ENCODE data around the gene ERI3. TPM values are rescaled to one million over a fixed set of nuclear protein-coding genes. Genes with fewer than 3 reads are reported as not detected.

ERI3 gene
- total RNA-seq, 1 donor from 2014 or later: 37.9 TPM

DNA sequence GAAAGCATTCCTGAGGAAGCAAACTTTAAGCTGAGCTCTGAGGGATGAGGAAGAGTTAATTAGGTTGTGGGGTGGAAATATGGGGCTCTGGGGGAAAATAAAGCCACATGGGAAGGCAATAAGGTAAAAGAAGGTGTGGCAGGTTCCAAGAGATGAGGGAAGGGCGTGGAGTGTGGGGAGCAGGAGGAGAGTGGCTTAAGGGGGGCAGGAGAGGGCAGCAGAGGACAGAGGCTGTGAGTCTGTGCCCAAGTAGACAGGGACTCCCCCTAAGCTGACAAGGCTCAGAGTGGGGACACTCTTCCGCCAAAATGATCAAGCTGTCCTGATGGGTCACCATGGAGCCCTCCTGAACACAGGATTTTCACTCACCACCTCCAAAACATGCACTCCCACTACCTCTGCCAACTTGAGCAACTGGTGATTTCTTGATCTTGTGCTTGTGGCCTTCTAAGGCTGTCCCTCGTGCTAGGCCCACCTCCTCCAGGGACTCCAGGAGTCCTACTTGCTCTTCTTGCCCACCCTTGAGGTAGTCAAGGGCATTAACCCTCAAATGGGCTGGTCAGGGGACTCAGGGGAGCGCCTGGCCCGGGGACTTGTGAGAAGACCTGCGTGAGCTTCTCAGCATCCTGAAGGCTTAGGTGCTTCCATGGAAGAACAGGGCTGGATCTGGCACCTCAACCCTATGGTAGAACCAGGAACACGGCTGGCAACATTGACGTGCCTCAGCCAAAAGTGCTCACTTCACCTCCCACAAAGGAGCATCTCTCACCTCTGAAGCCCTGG, 118.4 kb downstream of the ERI3 start:
- peaks cover 33% of the 10 kb centered on the region for H3K36me3 Mint-ChIP-seq (ENCODE audit: low read depth)
- TF ChIP-seq, protein P1, sequence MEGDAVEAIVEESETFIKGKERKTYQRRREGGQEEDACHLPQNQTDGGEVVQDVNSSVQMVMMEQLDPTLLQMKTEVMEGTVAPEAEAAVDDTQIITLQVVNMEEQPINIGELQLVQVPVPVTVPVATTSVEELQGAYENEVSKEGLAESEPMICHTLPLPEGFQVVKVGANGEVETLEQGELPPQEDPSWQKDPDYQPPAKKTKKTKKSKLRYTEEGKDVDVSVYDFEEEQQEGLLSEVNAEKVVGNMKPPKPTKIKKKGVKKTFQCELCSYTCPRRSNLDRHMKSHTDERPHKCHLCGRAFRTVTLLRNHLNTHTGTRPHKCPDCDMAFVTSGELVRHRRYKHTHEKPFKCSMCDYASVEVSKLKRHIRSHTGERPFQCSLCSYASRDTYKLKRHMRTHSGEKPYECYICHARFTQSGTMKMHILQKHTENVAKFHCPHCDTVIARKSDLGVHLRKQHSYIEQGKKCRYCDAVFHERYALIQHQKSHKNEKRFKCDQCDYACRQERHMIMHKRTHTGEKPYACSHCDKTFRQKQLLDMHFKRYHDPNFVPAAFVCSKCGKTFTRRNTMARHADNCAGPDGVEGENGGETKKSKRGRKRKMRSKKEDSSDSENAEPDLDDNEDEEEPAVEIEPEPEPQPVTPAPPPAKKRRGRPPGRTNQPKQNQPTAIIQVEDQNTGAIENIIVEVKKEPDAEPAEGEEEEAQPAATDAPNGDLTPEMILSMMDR (IDR thresholded peaks at IDR 0.05): no peak
- H3K4me1 Mint-ChIP-seq: peaks cover 9% of the 10 kb centered on the region
- intact Hi-C loops (cut with micrococcal nuclease): no loop called here
- POLR2A ChIA-PET: no interaction called here
- no peak overlapping the region for H3K27ac Mint-ChIP-seq
- H3K27me3 Mint-ChIP-seq: no peaks in the 10 kb centered on the region
- no peaks in the 10 kb centered on the region for H3K9me3 Mint-ChIP-seq
- no peak overlapping the region for H3K4me3 Mint-ChIP-seq
- CTCF ChIA-PET: interaction anchor here (2.0 kb wide), 1 partner anchor 20 kb away, joined by 6 read pairs; no protein-coding TSS in a partner anchor
- ATAC-seq (ENCODE audit: low read depth): no peak
- no peak for DNase-seq

DNA sequence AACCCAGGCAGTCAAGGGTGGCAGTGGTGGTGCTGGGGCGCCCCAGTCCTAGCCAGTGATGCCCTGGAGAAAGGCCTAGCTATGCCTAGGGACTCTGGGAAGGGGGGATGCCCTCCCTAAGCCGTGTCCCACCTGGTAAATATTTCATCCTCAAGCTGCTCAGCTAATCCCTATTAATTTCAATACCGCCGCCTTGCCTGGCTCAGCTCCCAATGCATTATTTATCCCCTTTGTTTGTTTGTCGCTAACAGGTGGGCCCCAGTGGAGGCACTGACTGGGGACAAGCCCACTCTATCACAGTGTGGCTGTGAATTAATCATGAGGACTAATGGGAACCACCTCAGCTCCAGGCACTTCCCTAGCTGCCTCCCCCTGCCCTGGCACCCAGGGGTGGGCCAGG, 119.2 kb downstream of the ERI3 start:
- intact Hi-C loops (cut with micrococcal nuclease): no loop called here

DNA sequence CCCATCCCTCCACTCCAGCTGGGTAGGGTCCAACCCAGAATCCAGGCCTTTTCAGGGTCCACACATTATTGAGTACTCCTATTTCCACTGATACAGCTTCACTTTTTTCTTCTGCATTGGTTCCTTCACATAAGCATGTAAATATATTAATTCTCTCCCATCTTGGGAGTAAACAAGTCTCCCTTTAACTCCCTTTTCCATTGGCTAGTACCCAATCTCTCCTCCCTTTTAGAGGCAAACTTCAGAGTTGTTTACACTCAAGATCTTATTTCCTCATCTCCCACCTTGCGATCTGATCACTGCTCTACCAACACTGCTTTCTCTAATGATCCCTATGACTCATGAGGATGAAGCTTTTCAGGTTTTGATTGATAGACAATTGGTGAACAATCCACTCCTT, 121.5 kb downstream of the ERI3 start:
- H3K9me3 Mint-ChIP-seq: no peaks in the 10 kb centered on the region
- ChIA-PET CTCF (no interaction called here), POLR2A (no interaction called here)
- peaks cover 34% of the 10 kb centered on the region for H3K36me3 Mint-ChIP-seq (ENCODE audit: low read depth)
- no peak overlapping the region for H3K4me3 Mint-ChIP-seq
- H3K27me3 Mint-ChIP-seq: no peaks in the 10 kb centered on the region
- H3K27ac Mint-ChIP-seq: no peak overlapping the region
- peaks cover 6% of the 10 kb centered on the region for H3K4me1 Mint-ChIP-seq
- DNase-seq (no peak), ATAC-seq (ENCODE audit: low read depth) (no peak)
- TF ChIP-seq, protein P1 (IDR thresholded peaks at IDR 0.05): no peak
- intact Hi-C loops (cut with micrococcal nuclease): no loop called here

More for the DNA sequence above, 119.2 kb downstream of the ERI3 start:
- no peak for DNase-seq
- Mint-ChIP-seq H3K27ac (no peak overlapping the region), H3K9me3 (no peaks in the 10 kb centered on the region), H3K36me3 (ENCODE audit: low read depth) (peaks cover 31% of the 10 kb centered on the region), H3K4me3 (no peak overlapping the region), H3K27me3 (no peaks in the 10 kb centered on the region), H3K4me1 (peaks cover 9% of the 10 kb centered on the region)
- TF ChIP-seq, protein P1 (IDR thresholded peaks at IDR 0.05): no peak
- ChIA-PET CTCF (interaction anchor here (2.0 kb wide), 1 partner anchor 19 kb away, joined by 6 read pairs; no protein-coding TSS in a partner anchor), POLR2A (no interaction called here)
- no peak for ATAC-seq (ENCODE audit: low read depth)

DNA sequence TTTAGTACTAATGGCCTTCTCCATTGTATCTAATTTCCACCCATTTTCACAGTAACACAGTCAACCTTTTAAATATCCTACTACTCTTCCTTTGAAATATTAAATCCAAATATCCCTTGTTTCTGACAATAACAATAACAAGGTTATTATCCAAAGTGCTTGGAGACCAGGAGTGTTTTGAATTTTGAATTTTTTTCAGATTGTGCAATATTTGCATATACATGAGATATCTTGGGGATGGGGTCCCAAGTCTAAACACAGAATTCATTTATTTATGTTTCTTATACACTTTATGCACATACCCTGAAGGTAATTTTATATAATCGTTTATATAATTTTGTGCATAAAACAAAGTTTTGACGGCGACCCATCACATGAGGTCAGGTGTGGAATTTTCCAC, 124.3 kb downstream of the ERI3 start:
- intact Hi-C loops (cut with micrococcal nuclease): no loop called here
- CTCF ChIA-PET: no interaction called here
- no peaks in the 10 kb centered on the region for H3K27me3 Mint-ChIP-seq
- POLR2A ChIA-PET: no interaction called here
- TF ChIP-seq, protein P1 (IDR thresholded peaks at IDR 0.05): no peak
- DNase-seq (no peak), ATAC-seq (ENCODE audit: low read depth) (no peak)
- no peaks in the 10 kb centered on the region for H3K9me3 Mint-ChIP-seq
- no peak overlapping the region for H3K27ac Mint-ChIP-seq
- no peaks in the 10 kb centered on the region for H3K4me1 Mint-ChIP-seq
- peaks cover 34% of the 10 kb centered on the region for H3K36me3 Mint-ChIP-seq (ENCODE audit: low read depth)
- no peak overlapping the region for H3K4me3 Mint-ChIP-seq

DNA sequence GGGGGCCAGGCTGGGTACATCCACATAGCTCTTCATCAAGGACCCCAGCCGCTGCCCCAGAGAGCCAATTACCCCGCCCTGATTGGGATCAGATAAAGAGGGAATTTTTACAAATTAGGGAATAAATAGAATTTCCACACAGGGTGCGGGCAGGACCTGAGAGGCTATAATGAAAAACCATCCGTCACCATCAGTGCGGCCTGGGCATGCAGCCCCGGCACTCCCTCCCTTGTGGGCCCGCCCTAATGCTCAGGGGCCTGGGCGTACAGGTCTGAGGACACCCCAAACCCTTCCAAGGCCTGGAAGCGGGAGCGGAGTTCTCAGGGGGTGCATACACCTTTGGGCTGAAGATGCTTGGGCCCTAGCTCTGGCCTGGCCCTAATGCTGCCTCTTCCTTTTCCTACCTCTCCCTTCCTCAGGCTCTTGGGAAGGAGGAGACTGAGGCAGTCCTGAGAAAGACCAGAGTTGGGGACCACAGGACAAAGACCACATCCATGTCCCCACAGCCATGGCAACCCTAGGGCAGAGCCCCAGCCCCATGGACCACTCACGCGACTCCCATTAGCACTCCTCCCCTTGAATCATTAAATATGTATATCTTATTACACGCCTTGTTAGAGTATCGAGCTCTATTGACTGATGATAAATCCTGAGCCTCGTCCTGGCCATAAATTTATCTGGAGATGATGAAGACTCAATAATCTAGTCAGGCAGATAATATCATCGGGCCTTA, 125.5 kb downstream of the ERI3 start:
- no peak overlapping the region for H3K4me3 Mint-ChIP-seq
- no peaks in the 10 kb centered on the region for H3K27me3 Mint-ChIP-seq
- no peak overlapping the region for H3K27ac Mint-ChIP-seq
- TF ChIP-seq, protein P1 (IDR thresholded peaks at IDR 0.05): no peak
- no peak for DNase-seq
- H3K36me3 Mint-ChIP-seq (ENCODE audit: low read depth): peaks cover 34% of the 10 kb centered on the region
- ChIA-PET POLR2A (no interaction called here), CTCF (no interaction called here)
- H3K4me1 Mint-ChIP-seq: no peaks in the 10 kb centered on the region
- intact Hi-C loops (cut with micrococcal nuclease): no loop called here
- no peaks in the 10 kb centered on the region for H3K9me3 Mint-ChIP-seq
- ATAC-seq (ENCODE audit: low read depth): no peak
